ENCODE results near the gene MYO1F.
"Not testable (repeated sequence)": the region's sequence is repeated elsewhere in the genome, so short reads cannot be mapped to it uniquely, and the experiment has no call there.

The MYO1F gene

DNA sequence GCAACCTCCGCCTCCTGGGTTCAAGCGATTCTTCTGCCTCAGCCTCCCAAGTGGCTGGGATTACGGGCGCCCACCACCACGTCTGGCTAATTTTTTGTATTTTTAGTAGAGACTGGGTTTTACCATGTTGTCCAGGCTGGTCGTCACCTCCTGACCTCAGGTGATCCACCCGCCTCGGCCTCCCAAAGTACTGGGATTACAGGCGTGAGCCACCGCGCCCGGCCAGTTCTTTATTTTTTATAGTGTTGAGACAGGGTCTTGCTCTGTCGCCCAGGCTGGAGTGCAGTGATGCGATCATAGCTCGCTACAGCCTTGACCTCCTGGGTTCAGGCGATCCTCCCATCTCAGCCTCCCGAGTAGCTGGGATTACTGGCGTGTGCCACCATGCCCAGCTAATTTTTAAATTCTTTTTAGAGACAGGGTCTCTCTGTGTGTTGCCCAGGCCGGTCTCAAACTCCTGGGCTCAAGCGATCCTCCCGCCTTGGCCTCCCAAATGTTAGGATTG lies 62.7 kb downstream of the MYO1F start:
- DNase-seq = not testable (repeated sequence)

DNA sequence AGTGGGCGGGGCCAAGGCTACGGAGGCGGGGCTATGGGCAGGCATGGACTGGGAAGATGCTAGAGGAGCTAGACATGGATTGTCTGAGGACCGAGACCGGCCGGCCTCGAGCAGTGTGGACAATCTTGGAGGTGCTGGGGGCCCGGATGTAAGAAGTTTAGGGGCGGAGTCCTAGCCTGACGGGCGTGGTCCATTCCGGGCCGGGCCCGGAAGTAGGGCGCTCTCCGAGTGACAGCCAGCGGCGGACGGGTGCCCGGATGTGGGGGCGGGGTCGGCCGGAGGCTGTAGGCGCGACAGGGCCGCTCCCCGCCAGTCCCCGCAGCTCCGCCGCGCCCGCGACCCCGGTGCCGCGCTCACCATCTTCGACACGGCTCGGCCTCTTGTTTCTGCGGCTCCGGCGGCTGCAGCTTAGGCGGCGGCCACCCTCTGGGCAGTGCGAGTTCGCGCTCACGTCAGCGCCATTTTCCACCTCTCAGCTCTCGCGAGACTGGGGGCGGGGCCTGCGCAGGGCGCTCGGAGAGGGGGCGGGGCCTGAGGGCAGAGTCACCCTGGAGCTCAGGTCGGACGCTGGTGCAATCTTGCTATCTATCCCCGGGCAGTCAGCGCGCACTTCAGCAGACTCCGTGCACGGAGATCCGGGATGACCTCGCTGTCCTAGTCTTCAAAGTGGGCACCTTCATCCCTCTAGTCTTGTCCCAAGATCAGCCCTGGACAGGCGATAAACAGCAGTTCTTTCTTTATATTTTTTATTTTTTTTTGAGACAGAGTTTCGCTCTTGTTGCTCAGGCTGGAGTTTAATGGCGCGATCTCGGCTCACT lies 63.3 kb downstream of the MYO1F start, which contains the start of gene ZNF414:
ZNF414 (minus strand) TSS at position 481 of the 818 bp plus-strand sequence; CDS start at position 360, 121 bp downstream.
- peak; percentile 96 for DNase-seq

DNA sequence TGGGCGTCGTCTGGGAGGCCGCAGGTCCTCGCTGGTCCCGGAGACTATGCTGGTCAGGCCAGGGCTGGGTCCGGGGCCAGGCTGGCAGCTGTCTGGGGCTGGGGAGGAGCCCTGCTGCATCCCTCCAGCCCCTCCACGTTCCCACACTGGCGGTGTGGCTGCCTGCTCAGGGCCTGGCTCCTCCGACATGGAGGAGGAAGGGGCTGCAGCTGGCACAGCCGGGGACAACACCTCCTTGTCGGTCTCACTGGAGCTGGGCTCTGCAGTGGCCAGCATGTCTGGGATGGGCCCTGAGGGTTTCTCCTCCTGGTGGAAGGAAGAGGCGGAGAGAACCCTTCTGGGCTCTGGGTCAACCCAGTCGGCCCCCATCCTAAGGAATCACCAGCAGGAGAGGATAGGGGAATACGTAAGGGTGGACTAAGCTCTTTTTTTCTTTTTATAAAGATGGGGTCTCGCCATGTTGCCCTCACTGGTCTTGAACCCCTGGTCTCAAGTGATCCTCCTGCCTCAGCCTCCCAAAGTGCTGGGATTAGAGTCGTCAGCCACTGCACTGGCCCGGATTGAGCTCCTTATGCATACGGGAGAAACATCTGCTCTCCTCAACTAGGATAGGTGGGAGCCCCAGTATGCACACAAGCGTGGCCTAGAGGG lies 64.1 kb downstream of the MYO1F start:
- DNase-seq = no peak

DNA sequence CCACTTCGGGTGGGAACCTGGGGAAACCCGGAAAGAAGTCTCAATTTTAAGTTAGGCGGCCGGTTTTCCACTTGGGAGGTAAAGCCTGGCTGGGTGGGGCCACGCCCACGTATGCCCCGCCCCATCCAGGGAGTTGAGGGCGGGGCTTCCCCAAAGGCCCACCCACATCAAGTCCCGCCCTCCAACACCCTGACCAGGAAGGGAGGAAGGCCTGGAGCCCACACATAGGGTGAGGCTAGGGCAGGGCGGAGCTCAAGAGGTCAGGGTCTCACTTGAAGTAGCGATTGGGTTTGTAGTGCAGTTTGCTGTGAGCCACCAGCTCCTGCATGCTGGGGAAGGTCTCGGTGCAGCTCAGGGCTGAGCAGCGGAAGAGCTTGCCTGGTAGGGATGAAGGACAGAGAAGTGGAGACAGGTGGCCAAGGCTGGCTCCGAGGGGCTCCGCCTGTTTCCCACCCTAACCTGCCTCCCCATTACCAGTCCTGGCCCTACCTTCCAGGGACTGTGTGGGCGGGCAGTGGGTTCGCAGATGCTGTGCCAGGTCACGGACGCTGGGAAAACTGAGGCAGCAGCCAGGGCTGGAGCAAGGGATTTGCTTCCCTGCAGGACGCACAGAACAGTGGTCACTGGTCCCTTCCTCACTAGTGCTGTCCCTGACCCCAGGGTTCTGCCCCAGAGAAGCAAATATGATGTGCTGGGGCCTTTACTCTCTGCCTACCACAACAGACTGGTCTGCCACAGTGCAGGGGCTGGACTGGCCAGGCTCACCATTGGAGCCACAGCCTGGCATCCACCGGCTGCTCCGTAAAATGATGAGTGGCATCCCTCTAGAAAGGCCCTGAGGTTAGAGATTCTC lies 64.9 kb downstream of the MYO1F start:
- peak; percentile 68 for DNase-seq

DNA sequence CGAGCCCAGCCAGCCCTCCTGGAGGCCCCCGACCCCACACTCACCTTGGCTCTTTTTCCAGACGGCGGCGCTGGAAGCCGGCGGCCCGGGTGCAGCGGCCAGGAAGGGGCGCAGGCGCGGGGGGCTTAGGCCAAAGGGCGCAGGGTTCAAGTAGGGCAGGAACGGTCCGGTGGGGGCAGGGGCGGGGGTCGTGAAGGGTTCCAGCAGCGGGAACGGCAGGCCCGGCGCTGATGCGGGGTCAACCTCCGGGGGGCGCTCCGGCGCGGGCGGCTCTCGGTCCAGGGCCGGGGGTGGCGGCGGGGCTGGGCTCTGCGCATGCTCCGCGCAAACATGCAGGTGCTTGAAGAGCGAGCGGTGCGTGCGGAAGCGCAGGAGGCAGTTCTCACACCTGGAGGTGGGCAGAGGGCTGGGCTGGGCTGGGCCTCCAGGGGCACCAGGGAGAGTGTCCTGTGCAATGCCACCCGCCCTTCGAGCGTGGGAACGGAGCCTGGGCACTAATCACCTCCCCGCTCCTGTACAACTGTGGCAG lies 65.6 kb downstream of the MYO1F start:
- DNase-seq = no peak

DNA sequence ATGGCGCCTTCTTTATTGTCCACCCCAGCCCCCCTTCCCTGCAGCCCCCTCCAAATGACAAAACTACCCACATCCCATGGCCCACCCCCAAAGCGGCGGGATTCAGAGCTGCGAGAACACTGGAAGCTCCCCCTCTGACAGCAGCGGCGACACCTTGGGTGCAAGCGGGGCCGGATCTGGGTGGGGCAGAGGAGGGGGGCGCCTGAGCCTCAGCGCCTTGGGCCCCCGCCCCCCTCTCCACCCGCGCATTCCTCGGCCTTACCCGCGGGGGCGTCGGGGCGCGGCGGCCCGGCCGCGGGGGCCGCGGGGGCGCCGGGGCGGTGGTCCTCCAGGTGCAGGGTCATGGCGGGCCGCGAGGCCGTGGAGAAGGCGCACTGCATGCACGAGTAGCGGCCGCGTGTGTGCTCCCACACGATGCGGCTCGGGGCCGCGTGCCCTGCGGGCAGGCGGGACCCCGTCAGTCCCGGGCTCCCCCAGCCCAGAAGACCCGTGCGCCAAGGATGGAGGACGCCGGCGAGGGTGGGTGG lies 66.6 kb downstream of the MYO1F start:
- DNase-seq = no peak

DNA sequence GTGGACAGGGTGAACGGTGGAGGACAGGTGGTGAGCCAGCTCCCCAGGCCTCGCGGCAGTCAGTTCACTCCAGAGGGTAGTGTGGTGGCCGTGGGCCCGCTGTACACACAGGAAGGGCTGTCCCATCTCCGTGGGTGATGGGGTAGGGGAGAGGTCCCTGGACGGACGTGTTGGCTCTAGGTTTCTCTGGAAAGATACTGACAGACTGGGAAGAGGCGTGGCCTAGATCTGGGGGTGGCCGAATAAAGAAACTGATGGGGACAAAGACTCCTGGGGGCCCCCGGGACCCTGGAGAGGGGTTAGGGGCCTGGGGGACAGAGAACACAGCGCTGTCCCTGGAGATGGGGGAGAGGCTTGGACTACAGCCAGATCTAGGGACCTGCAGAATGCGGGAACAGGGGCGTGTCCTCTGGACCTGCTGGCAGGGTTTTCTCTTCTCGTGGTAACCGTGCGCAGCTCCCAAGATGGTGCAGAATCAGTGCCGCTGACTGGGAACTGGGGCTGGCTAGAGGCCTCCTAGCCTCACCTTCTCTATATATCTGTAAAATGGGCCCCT lies 70.8 kb downstream of the MYO1F start:
- no peak for DNase-seq

DNA sequence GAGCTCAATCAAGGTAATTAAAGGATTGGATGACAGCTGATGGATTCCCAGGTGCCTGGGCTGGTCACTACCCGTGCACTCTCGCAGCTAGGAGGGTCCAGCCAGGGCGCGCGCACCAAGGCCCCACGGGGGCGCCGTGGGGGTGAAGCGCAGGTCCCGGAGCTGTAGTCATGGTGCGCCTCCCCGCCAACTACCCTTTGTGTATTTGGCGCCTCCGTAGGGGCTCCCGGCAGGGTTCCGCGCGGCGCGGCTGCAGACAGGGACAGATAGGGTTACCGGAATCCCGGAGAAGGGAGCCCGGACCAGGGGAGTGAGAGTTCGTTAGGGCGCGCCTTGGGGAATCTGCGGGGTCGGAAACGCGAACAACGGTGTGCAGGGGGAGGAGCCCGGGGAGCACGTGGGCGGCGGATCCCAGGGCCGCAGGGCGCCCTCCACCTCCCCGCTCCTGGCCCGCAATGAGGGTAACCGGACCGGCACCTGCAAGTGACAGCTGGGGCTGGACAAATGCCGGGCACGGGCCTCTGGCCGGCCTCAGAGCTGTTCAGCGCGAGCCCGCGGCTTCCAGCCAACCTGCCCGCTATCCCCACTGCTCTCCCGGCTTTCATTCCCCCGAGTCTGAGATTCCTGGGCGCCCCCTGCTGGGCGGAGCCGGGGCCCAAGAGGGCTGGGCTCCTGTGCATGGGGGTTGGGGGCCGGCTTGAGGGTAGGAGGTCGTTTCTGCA lies 71.4 kb downstream of the MYO1F start:
- peak; percentile 66 for DNase-seq

DNA sequence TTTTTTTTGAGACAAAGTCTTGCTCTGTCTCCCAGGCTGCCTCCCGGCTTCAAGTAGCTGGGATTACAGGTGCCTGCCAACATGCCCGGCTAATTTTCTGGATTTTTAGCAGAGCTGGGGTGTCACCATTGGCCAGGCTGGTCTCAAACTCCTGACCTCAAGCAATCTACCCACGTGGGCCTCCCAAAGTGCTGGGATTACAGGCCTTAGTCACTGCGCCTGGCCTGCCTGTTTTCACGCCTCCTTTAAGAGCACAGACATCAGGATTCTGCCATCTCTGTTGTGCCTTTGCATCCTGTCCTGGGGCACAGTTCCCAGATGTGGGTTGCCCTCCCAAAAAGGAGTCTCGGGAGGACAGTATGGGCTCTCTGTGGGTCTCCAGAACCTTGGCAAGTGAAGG lies 72.3 kb downstream of the MYO1F start:
- no peak for DNase-seq

DNA sequence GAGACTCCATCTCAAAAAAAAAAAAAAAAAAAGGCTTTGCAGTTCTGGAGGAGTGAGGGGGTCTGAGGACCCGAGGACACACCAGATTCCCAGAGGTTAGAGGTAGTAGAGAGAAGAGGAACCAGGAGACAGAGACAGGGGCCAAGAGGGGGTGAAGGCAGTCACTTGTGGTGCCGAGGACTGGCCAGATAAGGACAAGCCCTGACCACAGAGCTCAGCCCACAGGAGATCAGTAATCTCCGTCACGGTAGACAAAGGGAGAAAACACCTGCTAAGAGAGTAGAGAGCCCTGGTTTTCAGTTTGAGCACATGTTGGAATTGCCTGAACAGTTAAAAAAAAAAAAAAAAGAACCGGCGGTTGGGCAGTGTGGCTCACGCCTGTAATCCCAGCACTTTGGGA lies 73.1 kb downstream of the MYO1F start:
- DNase-seq = peak; percentile 63

DNA sequence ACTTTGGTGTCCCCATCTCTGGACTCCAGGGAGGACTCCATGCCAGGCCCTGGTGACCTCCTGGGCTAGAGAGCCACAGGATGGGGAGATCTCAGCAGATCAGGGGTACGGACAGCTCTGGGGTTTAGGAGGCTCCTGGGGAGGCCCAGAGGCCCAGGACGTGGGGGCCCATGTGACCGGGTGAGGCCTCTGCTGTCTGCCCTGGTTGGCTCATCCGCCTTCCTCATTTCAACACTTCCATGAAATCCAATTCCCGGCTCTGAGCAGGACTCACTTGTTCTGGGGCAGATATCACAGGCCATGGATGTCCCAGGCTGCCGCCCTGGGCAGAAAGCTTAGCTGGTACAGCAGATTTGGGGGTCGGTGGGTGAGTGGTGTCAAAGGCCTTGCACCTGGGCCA lies 73.7 kb downstream of the MYO1F start:
- DNase-seq = no peak

DNA sequence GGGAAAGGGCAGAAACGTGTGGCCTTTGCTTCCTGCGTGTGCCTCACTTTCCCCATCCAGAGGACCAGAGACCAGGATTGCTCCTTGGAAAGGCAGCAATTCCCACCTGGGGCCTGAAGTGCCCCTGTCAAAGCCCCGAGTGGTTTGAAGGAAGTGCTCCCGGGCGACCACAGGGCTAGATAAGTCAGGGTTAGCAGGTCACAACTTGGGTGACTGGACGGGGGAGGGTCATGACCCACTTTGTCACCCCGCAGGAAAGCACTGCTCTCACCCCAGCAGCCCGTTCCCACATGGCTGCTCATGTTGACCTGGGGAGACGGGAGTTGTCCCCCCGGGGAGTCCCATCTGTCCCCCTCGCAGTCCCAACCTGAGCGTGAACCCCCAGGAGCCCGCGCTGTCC lies 75.3 kb downstream of the MYO1F start:
- DNase-seq = no peak

DNA sequence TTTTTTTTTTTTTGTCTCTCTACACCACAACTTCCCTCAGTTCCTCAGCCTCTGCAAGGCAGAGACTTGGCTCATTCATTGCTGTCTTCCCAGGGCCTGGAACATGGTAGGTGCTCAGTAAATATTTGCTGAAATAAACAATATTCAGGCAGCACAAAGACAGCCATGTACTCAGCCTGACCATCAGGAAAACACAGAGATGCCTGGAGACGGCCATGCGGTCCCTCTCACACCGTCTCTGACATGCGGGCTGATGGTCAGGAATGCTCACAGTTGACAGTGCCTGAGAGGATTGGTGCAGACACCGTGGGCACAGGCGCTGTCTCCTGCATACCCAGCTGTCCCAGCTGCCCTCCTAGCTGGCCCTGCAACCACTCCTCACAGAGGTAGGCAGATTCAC lies 75.7 kb downstream of the MYO1F start:
- DNase-seq = no peak

DNA sequence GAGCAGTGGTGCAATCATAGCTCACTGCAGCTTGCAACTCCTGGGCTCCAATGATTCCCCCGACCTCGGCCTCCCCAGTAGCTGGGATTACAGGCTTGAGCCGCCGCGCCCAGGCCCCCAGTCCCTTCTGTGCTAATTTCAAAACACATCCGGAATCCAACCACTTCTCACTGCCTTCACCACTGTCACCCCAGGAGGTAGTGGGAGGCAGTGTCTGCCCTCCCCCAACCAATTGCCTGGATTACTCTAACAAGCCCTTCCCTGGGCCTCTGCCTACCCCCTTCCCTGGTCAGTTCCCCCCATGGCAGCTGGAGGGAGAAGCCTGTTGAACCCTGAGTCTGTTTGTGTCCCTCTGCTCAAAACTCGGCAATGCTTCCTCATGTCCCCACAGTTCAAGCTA lies 77.1 kb downstream of the MYO1F start:
- DNase-seq = no peak

DNA sequence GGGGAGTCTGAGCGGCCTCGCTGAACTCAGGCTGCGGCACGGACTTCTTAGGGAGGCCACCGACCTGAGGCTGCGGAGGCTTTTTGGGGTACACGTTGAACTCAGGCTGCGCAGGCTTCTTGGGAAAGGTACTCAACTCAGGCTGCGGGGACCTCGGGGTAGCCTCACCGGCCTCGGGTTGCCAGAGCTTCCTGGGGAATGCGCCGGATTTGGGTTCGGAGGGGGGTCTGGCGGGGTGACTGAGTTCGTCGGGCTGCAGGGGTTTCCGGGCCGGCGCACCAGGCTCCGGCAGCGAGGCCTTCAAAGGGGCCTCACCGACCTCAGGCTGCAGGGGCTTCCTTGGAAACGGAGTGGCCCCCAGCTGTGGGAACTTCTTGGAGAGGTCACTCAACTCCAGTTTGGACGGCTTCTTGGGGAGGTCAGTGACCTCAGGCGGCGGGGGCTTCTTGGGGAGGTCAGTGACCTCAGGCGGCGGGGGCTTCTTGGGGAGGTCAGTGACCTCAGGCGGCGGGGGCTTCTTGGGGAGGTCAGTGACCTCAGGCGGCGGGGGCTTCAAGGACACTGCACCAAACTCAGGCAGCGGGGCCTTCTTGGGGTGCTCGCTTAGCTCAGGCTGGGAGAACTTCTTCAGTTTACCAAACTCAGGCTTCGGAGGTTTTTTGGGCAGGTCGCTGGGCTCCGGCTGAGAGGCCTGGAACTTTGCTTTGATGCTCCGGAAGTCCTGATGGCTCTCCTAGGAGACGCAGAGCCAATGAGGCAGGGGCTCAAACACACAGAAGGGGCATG lies 78.0 kb downstream of the MYO1F start:
- DNase-seq = no peak

DNA sequence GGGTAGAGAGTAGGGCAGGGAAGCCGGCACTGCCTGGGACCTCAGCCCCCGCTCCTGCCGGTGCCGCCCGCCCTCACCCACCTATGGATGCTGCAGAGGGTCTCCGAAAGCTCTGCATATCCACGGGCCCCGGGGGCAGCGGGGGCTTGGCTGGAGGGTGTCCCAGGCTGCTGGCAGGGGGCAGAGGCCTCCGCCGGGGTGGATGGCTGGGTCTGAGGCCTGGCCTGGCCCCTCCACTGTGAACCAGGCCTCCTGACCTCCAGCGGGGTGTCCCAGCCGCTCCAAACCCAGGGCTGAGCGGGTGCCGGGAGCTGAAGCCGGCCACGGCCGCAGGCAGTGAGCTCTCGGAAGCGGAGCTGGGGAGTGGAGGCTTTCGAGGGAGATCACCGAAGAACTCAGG lies 78.9 kb downstream of the MYO1F start:
- DNase-seq = no peak

DNA sequence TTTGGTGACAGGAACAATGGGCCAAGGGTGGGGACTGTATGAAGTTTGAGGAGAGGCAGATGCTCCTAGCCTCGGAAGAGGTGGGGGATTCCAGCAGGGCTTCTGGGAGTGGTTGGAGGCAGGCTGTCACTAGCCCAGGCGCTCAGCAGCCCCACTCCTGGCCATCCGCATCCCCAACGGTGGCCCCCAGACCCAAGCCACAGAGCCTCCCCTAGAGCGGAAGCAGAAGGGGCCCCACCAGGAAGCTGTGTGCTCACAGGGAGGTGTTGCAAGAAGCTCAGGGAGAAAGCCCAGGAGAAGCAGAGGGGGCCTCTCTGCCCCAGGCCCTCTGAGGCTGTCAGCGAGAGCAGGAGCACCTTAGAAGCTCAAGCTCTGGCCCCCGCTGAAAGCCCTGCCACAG lies 83.1 kb downstream of the MYO1F start:
- no peak for DNase-seq

DNA sequence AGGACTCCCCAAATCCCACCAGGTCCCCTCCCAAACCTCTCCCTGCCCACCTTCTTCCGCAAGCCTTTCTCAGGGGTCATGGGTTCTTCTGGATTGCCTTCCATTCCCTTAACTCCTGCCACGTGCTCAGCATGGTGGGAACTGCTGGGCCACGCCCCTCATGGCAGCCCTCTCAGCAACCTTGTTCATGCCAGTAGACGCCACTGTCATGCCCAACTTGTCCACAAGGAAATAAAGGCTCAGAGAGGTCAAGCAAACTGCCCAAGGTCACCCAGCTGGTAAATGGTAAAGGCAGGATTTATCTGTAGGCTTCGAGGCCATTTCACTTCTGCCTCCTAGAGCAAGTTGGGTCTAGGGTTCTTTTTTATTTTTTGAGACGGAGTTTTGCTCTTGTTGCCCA lies 85.7 kb downstream of the MYO1F start:
- DNase-seq = no peak

DNA sequence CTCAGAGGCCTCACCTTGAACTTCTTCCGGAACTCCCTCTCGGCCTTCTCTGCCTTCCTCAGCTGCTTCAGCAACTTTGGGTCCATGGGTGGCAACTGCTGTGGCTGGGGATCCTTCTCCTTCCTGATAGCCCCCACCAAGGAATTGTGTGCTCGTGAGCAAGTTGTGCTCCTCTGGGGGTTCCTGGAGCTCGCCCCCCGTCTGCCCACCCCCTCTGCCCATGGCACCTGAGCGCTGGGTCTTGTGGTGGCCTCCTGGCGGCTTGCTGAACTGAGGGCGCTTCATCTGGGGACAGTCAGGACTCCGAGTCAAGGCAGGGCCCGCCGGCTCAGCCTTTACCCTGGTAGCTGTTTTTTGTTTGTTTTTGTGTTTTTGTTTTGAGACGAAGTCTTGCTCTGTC lies 86.4 kb downstream of the MYO1F start:
- no peak for DNase-seq

DNA sequence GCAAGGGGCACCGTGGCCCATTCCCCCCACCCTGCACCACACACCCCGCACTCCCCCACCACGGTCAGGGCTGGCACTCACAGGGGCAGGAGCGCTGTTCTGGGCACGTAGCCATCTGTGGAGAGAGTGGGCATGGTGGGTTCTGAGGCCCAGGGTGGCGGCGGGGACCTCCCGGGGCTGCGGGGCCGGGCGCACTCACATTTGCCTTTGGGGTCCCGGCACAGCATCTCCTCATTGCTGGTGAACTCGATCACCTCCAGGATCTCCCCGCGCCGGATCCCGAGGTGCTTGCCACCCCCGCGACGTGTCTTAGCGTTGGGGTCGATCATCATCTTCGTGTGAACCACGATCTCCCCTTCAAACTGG lies 86.9 kb downstream of the MYO1F start:
- no peak for DNase-seq
